Naive thymus-derived CD4-positive, alpha-beta T cell (primary cell): ENCODE results near the gene DNAH11. TPM values are rescaled to one million over a fixed set of nuclear protein-coding genes. Genes with fewer than 3 reads are reported as not detected.

Experiments used
- ATAC-seq: fragments of 150-1000 bp; cut with Tn5 transposase; 2 replicates; pipeline ENCODE4 v1.10.0; 2021; ENCODE audit warnings: mild to moderate bottlenecking, moderate library complexity
- CTCF ChIA-PET: fragments of 350-600 bp; sonication (Branson Sonifier 250); formaldehyde crosslinking; loops from one replicate; lab custom pipeline; 2021; ENCODE audit warnings: antibody characterized with exemption; lab: Charles Lee
- POLR2A ChIA-PET: fragments of 350-600 bp; sonication (Branson Sonifier 250); formaldehyde crosslinking; loops from one replicate; lab custom pipeline; 2021; ENCODE audit warnings: antibody characterized with exemption, inconsistent platforms; lab: Charles Lee
- DNase-seq, 9 donors: peaks; one replicate each; pipeline versions ENCODE4 v3.0.0 to v3.0.0-alpha.2; 2020 to 2022; ENCODE audit warnings: mixed read lengths in 1 of 9
- H3K27ac ChIP-seq: one replicate; pipeline ENCODE4 v1.7.0; 2013; ENCODE audit warnings: mild to moderate bottlenecking, low read depth, low read length, moderate library complexity
- H3K27me3 ChIP-seq, 2 donors: one replicate each; pipeline ENCODE4 v1.7.0; 2013; ENCODE audit warnings: low read length in 2 of 2, mild to moderate bottlenecking in 2 of 2, moderate library complexity in 2 of 2; ENCODE audit not compliant: control insufficient read depth in 2 of 2, insufficient read depth in 2 of 2
- H3K36me3 ChIP-seq, 3 experiments: 1 replicate in 2 of 3; 2 replicates in 1 of 3; pipeline ENCODE4 v1.7.0; 2013; ENCODE audit warnings: low read length in 3 of 3, mild to moderate bottlenecking in 3 of 3, moderate library complexity in 1 of 3; ENCODE audit not compliant: insufficient read depth in 3 of 3, control insufficient read depth in 2 of 3
- H3K4me1 ChIP-seq, 2 donors: one replicate each; pipeline ENCODE4 v1.7.0; 2013; ENCODE audit warnings: low read length in 2 of 2, mild to moderate bottlenecking in 2 of 2, moderate library complexity in 1 of 2; ENCODE audit not compliant: control insufficient read depth in 2 of 2, insufficient read depth in 2 of 2
- H3K4me3 ChIP-seq: 2 replicates; pipeline ENCODE4 v1.7.0; 2013; ENCODE audit warnings: mild to moderate bottlenecking, low read length
- H3K9me3 ChIP-seq, 3 experiments: 1 replicate in 2 of 3; 2 replicates in 1 of 3; pipeline ENCODE4 v1.7.0; 2013; ENCODE audit warnings: low read length in 3 of 3; ENCODE audit not compliant: control insufficient read depth in 2 of 3
- H3K27ac Mint-ChIP-seq, 9 donors: one replicate each; pipeline ENCODE4 v1.8.0; 2020 to 2022; ENCODE audit warnings: mixed read lengths in 9 of 9, mild to moderate bottlenecking in 8 of 9, moderate library complexity in 5 of 9, inconsistent platforms in 2 of 9
- H3K27me3 Mint-ChIP-seq, 5 donors: one replicate each; pipeline ENCODE4 v1.8.0; 2021 to 2022; ENCODE audit warnings: mixed read lengths in 5 of 5, mild to moderate bottlenecking in 1 of 5
- H3K36me3 Mint-ChIP-seq, 5 donors: one replicate each; pipeline ENCODE4 v1.8.0; 2020 to 2022; ENCODE audit warnings: mixed read lengths in 5 of 5, mild to moderate bottlenecking in 3 of 5, inconsistent platforms in 1 of 5
- H3K4me1 Mint-ChIP-seq, 7 donors: one replicate each; pipeline ENCODE4 v1.8.0; 2020 to 2022; ENCODE audit warnings: mixed read lengths in 7 of 7, mild to moderate bottlenecking in 3 of 7, inconsistent platforms in 1 of 7
- H3K4me3 Mint-ChIP-seq, 10 donors: one replicate each; pipeline ENCODE4 v1.8.0; 2020 to 2022; ENCODE audit warnings: mild to moderate bottlenecking in 10 of 10, mixed read lengths in 10 of 10, moderate library complexity in 6 of 10, inconsistent platforms in 2 of 10
- H3K9me3 Mint-ChIP-seq, 11 donors: one replicate each; pipeline ENCODE4 v1.8.0; 2020 to 2022; ENCODE audit warnings: mixed read lengths in 11 of 11, mild to moderate bottlenecking in 4 of 11, inconsistent platforms in 1 of 11, moderate library complexity in 1 of 11
- intact Hi-C, 2 donors: fragments of 100-400 bp; cut with micrococcal nuclease; formaldehyde crosslinking; loops; one replicate each; pipeline ENCODE4 v1.15.1; 2023
- polyA plus RNA-seq, 2 donors: library from polyadenylated mRNA; unstranded; fragments of 300-500 nt; fragmentation: Illumina TruSeq; gene quantifications; one replicate each; pipeline ENCODE4 v1.2.3, GENCODE V29; 2021
- total RNA-seq, 6 experiments: library from RNA in 5 of 6; stranded (reverse) in 5 of 6; gene quantifications; 1 replicate in 5 of 6; 2 replicates in 1 of 6; pipeline ENCODE4 v1.2.3 and lab custom pipeline; 2021 to 2026

Gene DNAH11
- total and polyA plus RNA-seq, 7 experiments from 2014 or later: 0.02 to 8.1 (median 0.22) TPM; not detected in 1

- H3K4me3 Mint-ChIP-seq: no peak overlapping the region
- no peaks in the 10 kb centered on the region for H3K9me3 Mint-ChIP-seq
- Histone ChIP-seq H3K9me3 (no peaks in the 10 kb centered on the region), H3K36me3 (no peaks in the 10 kb centered on the region), H3K4me3 (no peak overlapping the region), H3K27me3 (no peaks in the 10 kb centered on the region), H3K27ac (no peak overlapping the region), H3K4me1 (no peaks in the 10 kb centered on the region)
- DNase-seq: no peak
- intact Hi-C loops: no loop called here
- ChIA-PET POLR2A (no interaction called here), CTCF (no interaction called here)
- no peak for ATAC-seq
- H3K4me1 Mint-ChIP-seq: no peaks in the 10 kb centered on the region
- no peaks in the 10 kb centered on the region for H3K36me3 Mint-ChIP-seq
- peaks cover 8 to 19% (median 10%) of the 10 kb centered on the region in 5 donors for H3K27me3 Mint-ChIP-seq
- H3K27ac Mint-ChIP-seq: no peak overlapping the region
Measured at GRCh38 chr7:21754963-21755362, 212.1 kb downstream of the DNAH11 start.

- H3K9me3 Mint-ChIP-seq: no peaks in the 10 kb centered on the region
- Histone ChIP-seq H3K27ac (no peak overlapping the region), H3K9me3 (no peaks in the 10 kb centered on the region), H3K36me3 (no peaks in the 10 kb centered on the region), H3K4me3 (no peak overlapping the region), H3K27me3 (no peaks in the 10 kb centered on the region), H3K4me1 (no peaks in the 10 kb centered on the region)
- no peaks in the 10 kb centered on the region for H3K4me1 Mint-ChIP-seq
- ATAC-seq: no peak
- H3K27me3 Mint-ChIP-seq: peaks cover 8 to 19% (median 10%) of the 10 kb centered on the region in 5 donors
- H3K36me3 Mint-ChIP-seq: no peaks in the 10 kb centered on the region
- CTCF ChIA-PET: no interaction called here
- no peak overlapping the region for H3K27ac Mint-ChIP-seq
- intact Hi-C loops: no loop called here
- H3K4me3 Mint-ChIP-seq: no peak overlapping the region
- DNase-seq: no peak
- POLR2A ChIA-PET: no interaction called here
Measured at GRCh38 chr7:21757537-21758282, 214.9 kb downstream of the DNAH11 start.

GRCh38 chr7:21758286-21758685, 215.4 kb downstream of the DNAH11 start:
- Mint-ChIP-seq H3K9me3 (no peaks in the 10 kb centered on the region), H3K4me3 (no peak overlapping the region), H3K36me3 (no peaks in the 10 kb centered on the region), H3K27ac (no peak overlapping the region), H3K27me3 (peaks cover 8 to 19% (median 10%) of the 10 kb centered on the region in 5 donors), H3K4me1 (no peaks in the 10 kb centered on the region)
- no peak overlapping the region for H3K4me3 ChIP-seq
- ChIA-PET POLR2A (no interaction called here), CTCF (no interaction called here)
- H3K27ac ChIP-seq: no peak overlapping the region
- H3K36me3 ChIP-seq: no peaks in the 10 kb centered on the region
- H3K4me1 ChIP-seq: no peaks in the 10 kb centered on the region
- H3K9me3 ChIP-seq: no peaks in the 10 kb centered on the region
- DNase-seq (no peak), ATAC-seq (no peak)
- H3K27me3 ChIP-seq: no peaks in the 10 kb centered on the region
- intact Hi-C loops: no loop called here

GRCh38 chr7:21762469-21762868, 219.6 kb downstream of the DNAH11 start:
- DNase-seq (no peak), ATAC-seq (no peak)
- Mint-ChIP-seq H3K4me3 (no peak overlapping the region), H3K4me1 (peaks cover 0 to 10% (median 0%) of the 10 kb centered on the region in 7 donors), H3K27ac (no peak overlapping the region), H3K36me3 (no peaks in the 10 kb centered on the region), H3K9me3 (no peaks in the 10 kb centered on the region), H3K27me3 (peaks cover 3 to 14% (median 10%) of the 10 kb centered on the region in 5 donors)
- no peaks in the 10 kb centered on the region for H3K27me3 ChIP-seq
- ChIA-PET POLR2A (no interaction called here), CTCF (no interaction called here)
- no peak overlapping the region for H3K27ac ChIP-seq
- intact Hi-C loops: loop anchor here (10.0 kb wide), 3 partner anchors 218 to 508 kb away; partner anchors contain the start of gene DNAH11 (in 1 of the 2)
- H3K4me3 ChIP-seq: no peak overlapping the region
- H3K4me1 ChIP-seq: no peaks in the 10 kb centered on the region
- no peaks in the 10 kb centered on the region for H3K9me3 ChIP-seq
- H3K36me3 ChIP-seq: no peaks in the 10 kb centered on the region

- H3K4me3 ChIP-seq: no peak overlapping the region
- H3K27ac ChIP-seq: no peak overlapping the region
- peaks cover 0 to 10% (median 0%) of the 10 kb centered on the region in 7 donors for H3K4me1 Mint-ChIP-seq
- ChIA-PET CTCF (no interaction called here), POLR2A (no interaction called here)
- H3K9me3 ChIP-seq: no peaks in the 10 kb centered on the region
- ATAC-seq: no peak
- DNase-seq: no peak
- H3K36me3 ChIP-seq: no peaks in the 10 kb centered on the region
- H3K4me1 ChIP-seq: no peaks in the 10 kb centered on the region
- no peak overlapping the region for H3K27ac Mint-ChIP-seq
- no peaks in the 10 kb centered on the region for H3K27me3 ChIP-seq
- H3K36me3 Mint-ChIP-seq: no peaks in the 10 kb centered on the region
- no peaks in the 10 kb centered on the region for H3K9me3 Mint-ChIP-seq
- H3K4me3 Mint-ChIP-seq: no peak overlapping the region
- intact Hi-C loops: loop anchor here (10.0 kb wide), 3 partner anchors 219 to 509 kb away; partner anchors contain the start of gene DNAH11 (in 1 of the 2)
- H3K27me3 Mint-ChIP-seq: peaks cover 0 to 9% (median 4%) of the 10 kb centered on the region in 5 donors
Measured at GRCh38 chr7:21763818-21764217, 221.0 kb downstream of the DNAH11 start.

GRCh38 chr7:21766218-21766617, 223.4 kb downstream of the DNAH11 start:
- H3K27me3 Mint-ChIP-seq: peaks cover 0 to 12% (median 0%) of the 10 kb centered on the region in 5 donors
- Histone ChIP-seq H3K4me3 (no peak overlapping the region), H3K27ac (no peak overlapping the region), H3K4me1 (no peaks in the 10 kb centered on the region), H3K9me3 (no peaks in the 10 kb centered on the region), H3K36me3 (no peaks in the 10 kb centered on the region), H3K27me3 (no peaks in the 10 kb centered on the region)
- no peak overlapping the region for H3K4me3 Mint-ChIP-seq
- DNase-seq: no peak
- no peaks in the 10 kb centered on the region for H3K9me3 Mint-ChIP-seq
- no peaks in the 10 kb centered on the region for H3K36me3 Mint-ChIP-seq
- no peak for ATAC-seq
- intact Hi-C loops: loop anchor here (5.0 to 10.0 kb wide), 5 partner anchors 221 to 984 kb away; partner anchors contain the start of gene DNAH11 (in 1 of the 2)
- peaks cover 0 to 10% (median 0%) of the 10 kb centered on the region in 7 donors for H3K4me1 Mint-ChIP-seq
- ChIA-PET POLR2A (no interaction called here), CTCF (no interaction called here)
- no peak overlapping the region for H3K27ac Mint-ChIP-seq
